Breast epithelium (tissue), 4 donors: ENCODE measurements around the gene SYTL4. TPM values are rescaled to one million over a fixed set of nuclear protein-coding genes. Genes with fewer than 3 reads are reported as not detected.

Source experiments
- DNase-seq, 2 donors: peaks; one replicate each; pipeline ENCODE4 v3.0.0-alpha.2; 2019; ENCODE audit warnings: low spot score in 2 of 2
- H3K27ac ChIP-seq, 2 donors: fragments of 200-600 bp; sonication (generic) in 1 of 2; one replicate each; pipeline ENCODE4 v1.5.1; 2016 to 2019; ENCODE audit warnings: mild to moderate bottlenecking in 1 of 2
- H3K27me3 ChIP-seq, 2 donors: fragments of 200-600 bp; sonication (generic) in 1 of 2; one replicate each; pipeline versions ENCODE4 v1.5.1 to v1.6.0; 2017 to 2019; ENCODE audit warnings: control low read depth in 1 of 2, mild to moderate bottlenecking in 1 of 2
- H3K36me3 ChIP-seq: fragments of 200-600 bp; one replicate; pipeline ENCODE4 v1.5.1; 2019
- H3K4me1 ChIP-seq, 2 donors: fragments of 200-600 bp; sonication (generic); one replicate each; pipeline ENCODE4 v1.5.1; 2016 to 2019; ENCODE audit warnings: control low read depth in 1 of 2
- H3K4me3 ChIP-seq, 3 donors: fragments of 200-600 bp; sonication (generic); 1 replicate in 2 of 3; 2 replicates in 1 of 3; pipeline ENCODE4 v1.5.1; 2016 to 2019; ENCODE audit warnings: mild to moderate bottlenecking in 3 of 3, moderate library complexity in 2 of 3
- H3K9me3 ChIP-seq, 2 donors: fragments of 200-600 bp; sonication (generic) in 1 of 2; one replicate each; pipeline ENCODE4 v1.5.1; 2016 to 2019; ENCODE audit warnings: control low read depth in 1 of 2
- CTCF ChIP-seq, 3 donors: fragments of 450-650 bp; IDR thresholded peaks; one replicate each; pipeline ENCODE4 v1.5.1; 2016 to 2017; ENCODE audit warnings: antibody characterized with exemption in 3 of 3, mild to moderate bottlenecking in 3 of 3, moderate library complexity in 3 of 3
- POLR2A ChIP-seq: fragments of 450-650 bp; IDR thresholded peaks from one replicate; pipeline ENCODE4 v1.6.1; 2016; ENCODE audit warnings: antibody characterized with exemption, mild to moderate bottlenecking, moderate library complexity
- POLR2AphosphoS5 ChIP-seq, 3 donors: sonication (generic); formaldehyde crosslinking; IDR thresholded peaks; one replicate each; pipeline ENCODE4 v1.6.1; 2017; ENCODE audit warnings: antibody characterized with exemption in 3 of 3
- intact Hi-C: fragments of 100-400 bp; cut with DNase I; formaldehyde crosslinking; loops from one replicate; pipeline ENCODE4 v1.15.1; 2023; ENCODE audit warnings: low total_unique reads
- total RNA-seq, 3 donors: library from RNA; depleted of rRNA; stranded (reverse); fragments of >200 nt; gene quantifications; one replicate each; pipeline ENCODE4 v1.1.0, GENCODE V29; 2016

SYTL4 gene
- total RNA-seq, 3 donors from 2014 or later: 19.3 to 29.9 (median 25.2) TPM

- Histone ChIP-seq H3K27me3 (peaks cover 0 to 47% of the 10 kb centered on the region in 2 donors), H3K27ac (no peak overlapping the region), H3K9me3 (no peaks in the 10 kb centered on the region), H3K4me1 (no peaks in the 10 kb centered on the region), H3K4me3 (no peak overlapping the region), H3K36me3 (no peaks in the 10 kb centered on the region)
- TF ChIP-seq CTCF (IDR thresholded peaks at IDR 0.05) (no peak), POLR2A (no peak)
- intact Hi-C loops: loop anchor here (5.0 to 10.0 kb wide), 3 partner anchors 82 to 1248 kb away; no protein-coding TSS in a partner anchor
- DNase-seq: no peak
Measured at GRCh38 chrX:100682939-100683338, 49.0 kb downstream of the SYTL4 start.

GRCh38 chrX:100681599-100681998 lies 50.3 kb downstream of the SYTL4 start:
- DNase-seq: no peak
- Histone ChIP-seq H3K36me3 (no peaks in the 10 kb centered on the region), H3K4me1 (no peaks in the 10 kb centered on the region), H3K4me3 (no peak overlapping the region), H3K27me3 (peaks cover 0 to 44% of the 10 kb centered on the region in 2 donors), H3K27ac (no peak overlapping the region), H3K9me3 (no peaks in the 10 kb centered on the region)
- TF ChIP-seq POLR2AphosphoS5 (IDR thresholded peaks at IDR 0.05) (no peak), POLR2A (no peak), CTCF (IDR thresholded peaks at IDR 0.05) (no peak)
- intact Hi-C loops: loop anchor here (5.0 to 10.0 kb wide), 3 partner anchors 83 to 1247 kb away; no protein-coding TSS in a partner anchor

- Histone ChIP-seq H3K36me3 (no peaks in the 10 kb centered on the region), H3K27ac (no peak overlapping the region), H3K4me3 (no peak overlapping the region), H3K9me3 (no peaks in the 10 kb centered on the region), H3K27me3 (peaks cover 0 to 47% of the 10 kb centered on the region in 2 donors), H3K4me1 (no peaks in the 10 kb centered on the region)
- intact Hi-C loops: loop anchor here (5.0 to 10.0 kb wide), 3 partner anchors 84 to 1246 kb away; no protein-coding TSS in a partner anchor
- DNase-seq: no peak
- TF ChIP-seq CTCF (IDR thresholded peaks at IDR 0.05) (no peak), POLR2AphosphoS5 (IDR thresholded peaks at IDR 0.05) (no peak), POLR2A (no peak)
Measured at GRCh38 chrX:100680756-100681155, 51.2 kb downstream of the SYTL4 start.

GRCh38 chrX:100677611-100678181 lies 54.2 kb downstream of the SYTL4 start:
- no peaks in the 10 kb centered on the region for H3K36me3 ChIP-seq
- H3K4me1 ChIP-seq: no peaks in the 10 kb centered on the region
- H3K27ac ChIP-seq: no peak overlapping the region
- H3K4me3 ChIP-seq: no peak overlapping the region
- no peaks in the 10 kb centered on the region for H3K9me3 ChIP-seq
- peaks cover 0 to 59% of the 10 kb centered on the region in 2 donors for H3K27me3 ChIP-seq
- DNase-seq: no peak
- intact Hi-C loops: no loop called here
- TF ChIP-seq POLR2AphosphoS5 (IDR thresholded peaks at IDR 0.05) (no peak), POLR2A (no peak)

GRCh38 chrX:100674705-100675104 lies 57.2 kb downstream of the SYTL4 start:
- no peaks in the 10 kb centered on the region for H3K9me3 ChIP-seq
- intact Hi-C loops: no loop called here
- no peak overlapping the region for H3K4me3 ChIP-seq
- H3K27me3 ChIP-seq: peaks cover 0 to 61% of the 10 kb centered on the region in 2 donors
- H3K27ac ChIP-seq: no peak overlapping the region
- no peaks in the 10 kb centered on the region for H3K4me1 ChIP-seq
- no peak for DNase-seq
- TF ChIP-seq POLR2A (no peak), POLR2AphosphoS5 (IDR thresholded peaks at IDR 0.05) (no peak)
- H3K36me3 ChIP-seq: no peaks in the 10 kb centered on the region

GRCh38 chrX:100673397-100673953 lies 58.4 kb downstream of the SYTL4 start:
- no peaks in the 10 kb centered on the region for H3K4me1 ChIP-seq
- no peaks in the 10 kb centered on the region for H3K9me3 ChIP-seq
- no peaks in the 10 kb centered on the region for H3K36me3 ChIP-seq
- peak overlapping the region; percentile 59 to 64 for H3K27ac ChIP-seq
- intact Hi-C loops: no loop called here
- TF ChIP-seq POLR2A: no peak
- no peak for TF ChIP-seq CTCF (IDR thresholded peaks at IDR 0.05)
- no peak for TF ChIP-seq POLR2AphosphoS5 (IDR thresholded peaks at IDR 0.05)
- H3K4me3 ChIP-seq: no peak overlapping the region
- DNase-seq: no peak
- H3K27me3 ChIP-seq: peaks cover 0 to 65% of the 10 kb centered on the region in 2 donors
